ENCODE measurements around the gene PKD1. TPM values are rescaled to one million over a fixed set of nuclear protein-coding genes. Genes with fewer than 3 reads are reported as not detected.
"Not testable (repeated sequence)": the region's sequence is repeated elsewhere in the genome, so short reads cannot be mapped to it uniquely, and the experiment has no call there.

Gene PKD1
- total RNA-seq, 4 donors from 2014 or later = 297 to 459 (median 366) TPM

- peaks cover 22 to 65% (median 50%) of the 10 kb centered on the region in 4 donors for H3K36me3 ChIP-seq
These were observed 20.1 kb downstream of the PKD1 start for GRCh38 chr16:2115591-2115973.

GRCh38 chr16:2114885-2115590 lies 20.7 kb downstream of the PKD1 start:
- intact Hi-C loops (cut with DNase I); H3K4me3 ChIP-seq; H3K27me3 ChIP-seq; H3K9me3 ChIP-seq; H3K27ac ChIP-seq (replicated peaks in 1 of 4); DNase-seq (ENCODE audit: extremely low spot score): not testable (repeated sequence)
- 80% methylated on average over 7 of the region's 34 CpGs for WGBS
- Histone ChIP-seq H3K4me1 (peaks cover 9 to 43% (median 34%) of the 10 kb centered on the region in 4 donors), H3K36me3 (peaks cover 28 to 71% (median 56%) of the 10 kb centered on the region in 4 donors)

More at GRCh38 chr16:2115591-2115973, 20.1 kb downstream of the PKD1 start:
- TF ChIP-seq EP300 (IDR thresholded peaks at IDR 0.05) (no peak), POLR2A (IDR thresholded peaks at IDR 0.05; ENCODE audit: low read depth) (no peak), POLR2AphosphoS5 (IDR thresholded peaks at IDR 0.05) (no peak), CTCF (IDR thresholded peaks at IDR 0.05) (no peak)
- Histone ChIP-seq H3K4me1 (peaks cover 11 to 48% (median 39%) of the 10 kb centered on the region in 4 donors), H3K27ac (replicated peaks in 1 of 4) (no peak overlapping the region), H3K4me3 (no peak overlapping the region), H3K9me3 (no peaks in the 10 kb centered on the region), H3K27me3 (no peaks in the 10 kb centered on the region)
- DNase-seq (ENCODE audit: extremely low spot score) = no peak
- 100% methylated on average over 1 of the region's 13 CpGs for WGBS
- intact Hi-C loops (cut with DNase I) = no loop called here

- intact Hi-C loops (cut with DNase I); H3K27me3 ChIP-seq; H3K4me3 ChIP-seq; H3K27ac ChIP-seq (replicated peaks in 1 of 4); H3K9me3 ChIP-seq; DNase-seq (ENCODE audit: extremely low spot score): not testable (repeated sequence)
- Histone ChIP-seq H3K36me3 (peaks cover 30 to 79% (median 62%) of the 10 kb centered on the region in 4 donors), H3K4me1 (peaks cover 9 to 34% (median 27%) of the 10 kb centered on the region in 4 donors)
- 84% methylated on average over 18 of the region's 26 CpGs for WGBS
These were observed 21.5 kb downstream of the PKD1 start for GRCh38 chr16:2114225-2114624.

GRCh38 chr16:2112539-2113106 lies 23.1 kb downstream of the PKD1 start:
- H3K27me3 ChIP-seq; intact Hi-C loops (cut with DNase I); H3K9me3 ChIP-seq; H3K4me3 ChIP-seq; H3K27ac ChIP-seq (replicated peaks in 1 of 4); DNase-seq (ENCODE audit: extremely low spot score): not testable (repeated sequence)
- H3K36me3 ChIP-seq = peaks cover 44 to 95% (median 78%) of the 10 kb centered on the region in 4 donors
- WGBS = 92% methylated on average over 16 of the region's 30 CpGs
- peaks cover 9 to 19% (median 16%) of the 10 kb centered on the region in 4 donors for H3K4me1 ChIP-seq

- intact Hi-C loops (cut with DNase I) = not testable (repeated sequence)
- peaks cover 54 to 98% (median 87%) of the 10 kb centered on the region in 4 donors for H3K36me3 ChIP-seq
These were observed 24.0 kb downstream of the PKD1 start for GRCh38 chr16:2111412-2112335.

GRCh38 chr16:2111009-2111353 lies 24.7 kb downstream of the PKD1 start:
- intact Hi-C loops (cut with DNase I); DNase-seq (ENCODE audit: extremely low spot score); H3K27me3 ChIP-seq; H3K9me3 ChIP-seq; H3K4me3 ChIP-seq; H3K27ac ChIP-seq (replicated peaks in 1 of 4); H3K4me1 ChIP-seq: not testable (repeated sequence)
- peaks cover 58 to 99% (median 90%) of the 10 kb centered on the region in 4 donors for H3K36me3 ChIP-seq
- WGBS = 94% methylated on average over 15 of the region's 36 CpGs

More at GRCh38 chr16:2111412-2112335, 24.0 kb downstream of the PKD1 start:
- not testable (repeated sequence) for H3K4me3 ChIP-seq; H3K27ac ChIP-seq (replicated peaks in 1 of 4); H3K9me3 ChIP-seq; H3K27me3 ChIP-seq; DNase-seq (ENCODE audit: extremely low spot score)
- whole genome bisulfite sequencing = 89% methylated on average over 22 of the region's 65 CpGs
- H3K4me1 ChIP-seq = peaks cover 4 to 11% (median 7%) of the 10 kb centered on the region in 4 donors

GRCh38 chr16:2110332-2111008 lies 25.2 kb downstream of the PKD1 start:
- intact Hi-C loops (cut with DNase I); H3K27ac ChIP-seq (replicated peaks in 1 of 4); H3K4me3 ChIP-seq; H3K27me3 ChIP-seq; H3K4me1 ChIP-seq; H3K9me3 ChIP-seq; DNase-seq (ENCODE audit: extremely low spot score): not testable (repeated sequence)
- WGBS = 89% methylated on average over 20 of the region's 43 CpGs
- peaks cover 62 to 100% (median 94%) of the 10 kb centered on the region in 4 donors for H3K36me3 ChIP-seq

- H3K4me1 ChIP-seq; H3K27ac ChIP-seq (replicated peaks in 1 of 4); H3K9me3 ChIP-seq; H3K27me3 ChIP-seq; intact Hi-C loops (cut with DNase I); H3K4me3 ChIP-seq; DNase-seq (ENCODE audit: extremely low spot score): not testable (repeated sequence)
- 88% methylated on average over 5 of the region's 23 CpGs for WGBS
- H3K36me3 ChIP-seq = peaks cover 66 to 100% (median 94%) of the 10 kb centered on the region in 4 donors
These were observed 25.8 kb downstream of the PKD1 start for GRCh38 chr16:2109872-2110271.

- DNase-seq (ENCODE audit: extremely low spot score); H3K4me1 ChIP-seq; H3K27ac ChIP-seq (replicated peaks in 1 of 4); H3K9me3 ChIP-seq; H3K27me3 ChIP-seq; H3K4me3 ChIP-seq; intact Hi-C loops (cut with DNase I): not testable (repeated sequence)
- WGBS = 100% methylated on average over 2 of the region's 25 CpGs
- peaks cover 66 to 97% (median 90%) of the 10 kb centered on the region in 4 donors for H3K36me3 ChIP-seq
These were observed 26.5 kb downstream of the PKD1 start for GRCh38 chr16:2109271-2109580.

GRCh38 chr16:2108446-2109270 lies 27.0 kb downstream of the PKD1 start:
- DNase-seq (ENCODE audit: extremely low spot score) = not testable (repeated sequence)
- peaks cover 67 to 94% (median 86%) of the 10 kb centered on the region in 4 donors for H3K36me3 ChIP-seq

More at GRCh38 chr16:2108446-2109270, 27.0 kb downstream of the PKD1 start:
- H3K9me3 ChIP-seq; intact Hi-C loops (cut with DNase I); H3K27me3 ChIP-seq; H3K4me1 ChIP-seq; H3K27ac ChIP-seq (replicated peaks in 1 of 4); H3K4me3 ChIP-seq: not testable (repeated sequence)
- WGBS = 97% methylated on average over 25 of the region's 73 CpGs
